ENCODE data around the gene ARAP1.

Gene ARAP1

GRCh38 chr11:72702096-72702495, 50.1 kb downstream of the ARAP1 start:
- no peak for DNase-seq

DNA sequence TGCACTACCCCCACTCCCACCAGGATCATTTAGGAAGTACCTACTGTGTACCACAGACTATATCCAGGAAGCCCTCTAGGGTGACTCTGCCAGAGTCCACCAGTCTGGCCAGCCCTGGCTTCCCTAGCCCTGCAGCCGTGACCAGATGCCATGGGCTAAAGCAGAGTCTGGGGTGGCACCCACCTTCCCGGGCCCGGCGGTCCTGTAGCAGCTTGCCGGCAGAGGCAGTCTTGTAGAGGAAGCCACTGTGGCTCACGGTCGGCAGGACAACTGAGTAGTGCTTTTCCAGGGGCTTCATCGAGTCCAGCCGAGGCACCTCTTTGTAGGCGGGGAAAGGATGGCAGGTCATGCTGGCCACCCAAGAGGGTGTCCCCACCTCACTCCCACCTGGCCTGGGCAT, 50.7 kb downstream of the ARAP1 start:
- DNase-seq = no peak

GRCh38 chr11:72700146-72700545, 52.1 kb downstream of the ARAP1 start:
- DNase-seq = no peak

- no peak for DNase-seq
Observed at GRCh38 chr11:72697814-72698213, 54.4 kb downstream of the ARAP1 start.

DNA sequence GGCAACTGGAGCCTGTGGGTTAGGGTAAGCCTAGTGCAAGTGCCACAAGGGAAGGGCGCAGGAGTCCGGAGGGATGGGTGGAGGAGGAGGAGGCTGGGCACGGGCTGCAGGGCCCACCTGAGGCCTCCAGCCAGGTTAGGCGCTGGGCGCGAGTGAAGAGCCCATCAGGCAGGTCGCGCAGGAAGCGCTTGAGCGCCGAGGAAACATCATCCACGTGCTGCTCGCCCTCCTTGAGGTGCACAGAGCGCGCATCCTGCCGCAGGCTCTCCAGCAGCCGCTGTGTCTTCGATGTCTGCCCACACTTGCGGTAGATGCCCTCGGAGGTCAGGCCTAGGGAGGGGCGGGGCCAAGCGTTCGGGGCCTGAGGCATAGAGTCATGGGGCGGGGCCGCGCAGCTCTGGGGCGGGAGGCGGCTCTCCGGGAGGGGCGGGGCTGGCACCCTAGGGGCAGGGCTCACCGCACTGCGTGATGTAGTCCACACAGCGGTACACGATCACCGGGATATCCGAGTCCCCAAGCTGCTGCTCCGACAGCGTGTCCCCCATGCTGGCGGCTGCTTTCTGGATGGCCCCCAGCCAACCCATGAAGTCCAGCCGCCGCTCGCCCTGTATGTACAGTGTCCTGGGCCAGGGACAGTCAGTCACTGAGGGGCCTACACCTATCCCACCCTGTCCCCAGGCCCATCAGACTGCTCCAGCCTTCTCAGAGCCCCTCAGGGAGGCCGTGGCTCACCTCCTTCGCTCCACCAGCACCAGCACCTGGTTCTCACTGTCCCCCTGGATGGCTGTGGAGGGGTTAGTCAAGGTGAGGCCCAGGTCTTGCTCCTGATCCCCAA, 55.1 kb downstream of the ARAP1 start:
- no peak for DNase-seq

DNA sequence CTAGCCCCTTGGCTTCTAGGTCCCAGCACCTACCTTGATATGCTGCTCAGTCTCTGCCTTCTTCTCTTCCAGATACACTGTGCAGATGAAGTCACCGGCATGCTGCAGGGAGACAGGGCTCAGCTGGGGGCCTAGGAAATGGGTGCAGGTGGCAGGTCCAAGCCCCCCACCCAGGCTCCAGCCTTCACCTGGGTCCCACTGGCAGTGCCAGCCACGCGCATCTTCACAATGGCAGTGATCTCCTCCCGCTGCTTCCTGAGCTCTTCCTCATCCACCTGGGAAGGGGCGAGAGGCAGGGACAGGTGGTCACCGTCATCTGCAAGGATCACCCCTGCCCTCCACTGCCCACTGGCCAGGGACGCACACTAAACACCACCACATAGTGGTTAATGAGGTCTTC, 56.9 kb downstream of the ARAP1 start:
- no peak for DNase-seq

DNA sequence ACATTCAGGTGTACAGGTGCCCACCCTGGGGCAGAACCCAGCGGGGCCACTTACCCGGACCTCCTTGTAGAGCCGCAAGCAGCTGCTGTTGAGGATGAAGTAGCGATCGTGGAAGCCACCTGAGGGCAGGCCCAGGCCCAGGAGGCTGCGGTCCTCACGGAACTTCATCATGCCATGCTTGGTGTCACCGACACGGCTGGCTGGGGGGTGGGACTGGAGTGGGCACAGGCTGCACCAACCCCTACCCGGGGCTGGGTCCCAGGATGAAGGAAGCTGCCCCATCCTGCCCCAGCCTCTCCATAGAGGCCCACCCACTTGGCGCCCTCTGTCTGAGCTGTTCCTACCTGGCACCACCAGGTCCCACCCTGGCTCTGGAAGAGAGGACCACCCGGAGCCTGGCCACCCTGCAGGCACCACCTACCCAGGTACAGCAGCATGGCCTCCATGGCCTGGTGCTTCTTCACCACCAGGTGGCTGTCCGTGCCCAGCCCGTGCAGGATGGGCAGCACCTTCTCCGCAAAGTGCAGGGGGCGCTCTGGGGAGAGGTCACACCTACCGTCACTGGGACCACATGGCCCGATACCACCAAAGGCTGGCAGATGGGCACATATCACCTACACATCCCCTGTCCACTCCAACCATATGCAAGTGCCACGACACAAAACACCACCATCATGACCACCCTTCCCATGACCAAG, 58.8 kb downstream of the ARAP1 start:
- DNase-seq = no peak

DNA sequence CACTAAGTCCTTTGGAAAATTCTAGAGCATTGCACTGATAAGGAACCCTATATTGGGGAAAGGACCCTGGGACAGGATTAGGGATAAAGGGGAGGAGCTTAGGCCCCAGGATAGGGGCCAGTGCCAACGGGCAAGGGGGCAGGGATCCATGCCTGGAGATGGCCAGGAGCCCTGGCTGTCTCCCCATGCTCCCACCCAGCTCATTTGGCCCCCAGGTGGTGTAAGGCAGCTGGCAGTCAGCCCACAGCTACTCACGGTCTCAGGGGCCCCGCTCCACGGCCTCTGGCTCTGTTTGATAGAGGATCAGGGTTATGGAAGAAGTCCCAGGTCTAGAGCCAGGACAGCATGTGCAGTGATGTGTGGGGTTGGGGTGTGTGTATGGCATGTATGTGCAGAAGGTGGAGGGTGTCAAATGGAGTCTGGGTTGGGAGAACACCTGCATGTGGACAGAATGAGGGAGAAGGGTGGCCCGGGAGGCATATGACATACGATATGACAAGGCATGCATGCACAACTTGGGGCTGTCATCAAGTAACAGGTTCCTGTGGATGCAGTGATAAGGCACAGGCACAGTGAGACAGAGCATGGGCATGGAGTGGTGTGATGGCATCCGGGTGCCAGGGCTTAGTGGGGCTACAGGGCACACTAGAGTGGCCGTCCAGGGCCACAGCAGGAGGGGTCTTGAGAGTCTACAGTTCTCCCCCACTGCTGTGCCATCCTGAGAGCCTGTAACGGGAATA, 59.5 kb downstream of the ARAP1 start:
- no peak for DNase-seq

- no peak for DNase-seq
Observed at GRCh38 chr11:72690166-72690565, 62.0 kb downstream of the ARAP1 start.

DNA sequence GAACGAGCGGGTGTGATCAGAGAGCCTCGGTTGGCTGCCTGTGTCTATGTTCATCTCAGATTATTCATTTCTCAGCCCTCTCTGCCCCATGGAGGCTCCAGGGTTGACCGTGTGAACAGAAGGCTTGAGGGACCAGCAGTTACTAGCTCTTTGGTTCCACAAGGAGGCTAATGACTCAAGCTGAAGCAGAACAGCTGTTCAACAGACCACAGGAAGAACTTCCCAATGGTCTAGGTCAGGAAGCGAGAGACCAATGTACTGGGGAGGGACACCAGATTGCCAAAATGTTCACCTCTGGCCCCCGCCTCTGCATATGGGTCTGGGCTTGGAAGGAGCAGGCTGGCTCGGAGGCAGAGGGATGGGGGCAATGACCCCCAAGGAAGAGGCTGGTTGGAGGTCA, 63.3 kb downstream of the ARAP1 start:
- no peak for DNase-seq

- DNase-seq = no peak
Observed at GRCh38 chr11:72688486-72688885, 63.7 kb downstream of the ARAP1 start.

GRCh38 chr11:72687326-72687725, 64.9 kb downstream of the ARAP1 start:
- no peak for DNase-seq

GRCh38 chr11:72686639-72687220, 65.5 kb downstream of the ARAP1 start:
- DNase-seq = no peak

DNA sequence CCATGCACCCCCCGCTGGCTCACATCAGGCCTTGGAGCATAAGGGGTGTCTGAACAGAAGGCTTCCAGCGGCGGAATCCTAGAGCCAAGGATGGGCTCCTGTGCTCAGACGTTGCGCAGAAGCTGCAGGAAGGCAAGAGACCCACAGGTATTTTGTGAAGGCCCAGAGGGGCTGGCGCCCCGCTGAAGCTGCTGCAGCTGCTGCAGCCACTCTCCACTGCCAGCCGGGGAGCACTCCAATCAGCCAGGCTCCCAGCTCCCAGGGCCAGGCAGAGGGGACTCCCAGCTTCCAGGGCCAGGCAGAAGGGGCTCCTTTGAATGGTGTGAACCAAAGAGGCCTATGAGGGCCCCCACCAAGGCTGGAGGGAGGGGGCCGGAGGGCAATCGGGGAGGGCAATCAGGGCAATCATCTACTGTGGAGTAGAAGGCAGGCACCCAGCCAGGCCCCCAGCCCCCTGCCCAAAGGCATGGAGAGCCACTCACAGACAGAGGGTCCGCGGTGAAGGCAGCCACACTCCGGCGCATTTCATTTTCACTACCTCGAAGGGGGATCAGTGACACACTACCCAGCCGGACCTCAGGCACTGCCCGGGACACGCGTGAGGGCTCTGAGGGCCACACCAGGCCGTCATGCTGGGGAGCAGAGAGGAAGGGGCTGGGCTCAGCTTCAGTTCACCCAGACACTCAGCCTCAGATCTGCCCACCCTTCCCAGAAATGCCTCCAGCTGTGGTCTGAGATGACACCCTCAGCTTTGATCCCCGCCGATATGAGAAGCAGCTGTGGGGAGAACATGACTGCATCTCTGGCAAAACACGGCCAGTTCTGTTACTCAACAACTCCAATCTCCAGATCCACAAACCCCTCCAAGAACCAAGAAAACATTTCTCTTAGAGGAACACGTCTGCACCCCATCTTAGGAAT, 66.4 kb downstream of the ARAP1 start:
- DNase-seq = no peak

- no peak for DNase-seq
Observed at GRCh38 chr11:72684236-72684912, 67.8 kb downstream of the ARAP1 start.

DNA sequence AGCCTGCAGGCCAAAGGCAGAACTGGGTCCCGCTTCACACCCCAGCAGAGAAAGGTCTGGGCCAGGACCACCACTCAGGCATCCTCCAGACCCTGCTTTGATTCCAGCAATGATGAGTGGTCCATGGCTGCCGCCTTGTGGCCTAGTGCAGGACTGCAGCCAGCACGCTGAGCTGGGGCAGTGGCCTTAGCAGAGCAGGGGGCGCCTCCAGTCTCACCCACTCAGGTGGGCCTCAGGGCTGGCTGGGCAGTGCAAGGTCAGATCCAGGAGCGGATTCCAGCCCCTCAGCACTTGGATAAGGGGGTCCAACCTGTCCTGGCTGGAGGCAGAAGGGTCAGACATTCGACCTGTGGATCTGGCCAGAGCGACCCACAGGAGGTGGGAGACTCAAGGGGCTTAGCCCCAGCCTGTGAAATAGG, 68.4 kb downstream of the ARAP1 start:
- DNase-seq = no peak

DNA sequence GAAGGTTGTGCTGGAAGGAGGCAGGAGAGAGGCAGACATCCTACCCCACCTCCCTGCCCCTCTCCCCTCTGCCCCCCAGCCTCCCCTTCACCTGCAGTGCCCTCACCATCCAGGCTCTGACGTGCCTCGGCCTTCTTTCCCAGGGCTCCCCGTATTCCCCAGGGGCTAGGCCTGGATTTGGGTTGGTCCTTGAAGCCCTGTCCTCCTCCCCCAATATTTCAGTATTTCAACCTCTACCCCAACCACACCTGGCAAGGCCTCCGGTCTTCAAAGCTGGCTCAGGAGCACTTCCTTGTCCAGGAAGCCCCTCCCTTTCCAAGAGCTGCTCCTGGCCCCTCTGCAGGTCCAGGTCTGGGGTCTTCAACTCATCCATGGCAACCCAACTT, 69.4 kb downstream of the ARAP1 start:
- no peak for DNase-seq

DNA sequence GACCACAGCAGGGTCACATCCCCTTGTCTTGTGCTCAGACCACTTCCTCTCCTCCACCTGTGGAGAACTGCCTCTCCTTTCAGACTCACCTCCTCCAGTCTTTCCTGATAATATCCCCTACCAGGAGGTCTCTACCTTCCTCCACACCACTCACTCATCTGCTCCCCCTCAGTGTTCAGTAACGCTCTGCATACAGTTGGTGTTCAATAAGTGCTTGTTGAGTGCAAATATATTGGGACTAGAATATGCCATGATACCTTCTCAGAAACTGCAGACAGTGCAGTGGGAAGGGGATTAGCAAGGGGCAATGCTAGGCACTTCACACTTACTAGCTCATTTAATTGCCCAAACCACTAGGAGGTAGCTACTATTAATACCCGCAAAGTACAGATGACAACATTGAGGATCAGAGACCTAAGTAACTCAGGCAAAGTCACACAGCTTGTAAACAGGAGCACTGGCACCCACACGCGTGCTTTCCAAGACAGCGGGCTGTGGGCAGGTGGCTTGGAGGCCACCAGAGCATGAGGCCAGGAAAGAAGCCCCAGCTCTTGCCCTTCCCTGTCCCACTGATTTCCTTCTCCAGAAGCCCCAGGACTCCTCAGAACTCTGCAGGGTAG, 69.9 kb downstream of the ARAP1 start:
- DNase-seq = no peak

GRCh38 chr11:72681226-72682153, 70.7 kb downstream of the ARAP1 start:
- no peak for DNase-seq

GRCh38 chr11:72680624-72681158, 71.5 kb downstream of the ARAP1 start:
- DNase-seq = no peak
